ENCODE data around the gene AGK.

GRCh38 chr7:141577043-141577839 is 26.0 kb downstream of the AGK start:
- TF ChIP-seq CTCF (IDR thresholded peaks at IDR 0.05) (no peak), POLR2A (IDR thresholded peaks at IDR 0.05) (no peak), EP300 (IDR thresholded peaks at IDR 0.05) (no peak), POLR2AphosphoS5 (IDR thresholded peaks at IDR 0.05) (no peak)
